ENCODE results near the gene APC2.

- TF ChIP-seq POLR2A (IDR thresholded peaks at IDR 0.05) = no peak
- TF ChIP-seq CTCF (IDR thresholded peaks at IDR 0.05) = no peak
Measured at GRCh38 chr19:1510442-1510806, 60.5 kb downstream of the APC2 start.
